ENCODE data around the gene LAS1L.
"Not testable (repeated sequence)": the region's sequence is repeated elsewhere in the genome, so short reads cannot be mapped to it uniquely, and the experiment has no call there.

The LAS1L gene

DNA sequence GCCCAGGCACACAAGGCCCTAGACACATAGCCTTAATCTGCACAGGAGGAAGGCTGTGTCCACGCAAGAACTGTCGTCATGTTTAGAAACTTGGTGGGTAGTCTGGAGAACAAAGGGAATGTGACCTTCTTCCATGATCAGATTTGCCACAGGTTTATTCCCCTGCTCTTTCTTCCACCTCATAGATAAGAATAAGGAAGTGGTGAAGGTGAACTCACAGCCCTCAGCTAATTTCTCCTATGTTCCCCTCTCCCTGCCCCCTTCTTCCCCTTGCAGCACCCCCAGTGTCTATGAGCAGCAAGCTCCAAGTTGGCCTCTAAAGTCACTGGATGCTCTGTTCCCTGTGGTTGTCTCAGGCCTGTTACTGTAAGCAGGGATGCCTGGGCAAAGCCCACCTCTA lies 39.8 kb upstream of the LAS1L start:
- TF ChIP-seq, protein P1, sequence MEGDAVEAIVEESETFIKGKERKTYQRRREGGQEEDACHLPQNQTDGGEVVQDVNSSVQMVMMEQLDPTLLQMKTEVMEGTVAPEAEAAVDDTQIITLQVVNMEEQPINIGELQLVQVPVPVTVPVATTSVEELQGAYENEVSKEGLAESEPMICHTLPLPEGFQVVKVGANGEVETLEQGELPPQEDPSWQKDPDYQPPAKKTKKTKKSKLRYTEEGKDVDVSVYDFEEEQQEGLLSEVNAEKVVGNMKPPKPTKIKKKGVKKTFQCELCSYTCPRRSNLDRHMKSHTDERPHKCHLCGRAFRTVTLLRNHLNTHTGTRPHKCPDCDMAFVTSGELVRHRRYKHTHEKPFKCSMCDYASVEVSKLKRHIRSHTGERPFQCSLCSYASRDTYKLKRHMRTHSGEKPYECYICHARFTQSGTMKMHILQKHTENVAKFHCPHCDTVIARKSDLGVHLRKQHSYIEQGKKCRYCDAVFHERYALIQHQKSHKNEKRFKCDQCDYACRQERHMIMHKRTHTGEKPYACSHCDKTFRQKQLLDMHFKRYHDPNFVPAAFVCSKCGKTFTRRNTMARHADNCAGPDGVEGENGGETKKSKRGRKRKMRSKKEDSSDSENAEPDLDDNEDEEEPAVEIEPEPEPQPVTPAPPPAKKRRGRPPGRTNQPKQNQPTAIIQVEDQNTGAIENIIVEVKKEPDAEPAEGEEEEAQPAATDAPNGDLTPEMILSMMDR (conservative IDR thresholded peaks at IDR 0.05; ENCODE audit: low read depth), result no peak

DNA sequence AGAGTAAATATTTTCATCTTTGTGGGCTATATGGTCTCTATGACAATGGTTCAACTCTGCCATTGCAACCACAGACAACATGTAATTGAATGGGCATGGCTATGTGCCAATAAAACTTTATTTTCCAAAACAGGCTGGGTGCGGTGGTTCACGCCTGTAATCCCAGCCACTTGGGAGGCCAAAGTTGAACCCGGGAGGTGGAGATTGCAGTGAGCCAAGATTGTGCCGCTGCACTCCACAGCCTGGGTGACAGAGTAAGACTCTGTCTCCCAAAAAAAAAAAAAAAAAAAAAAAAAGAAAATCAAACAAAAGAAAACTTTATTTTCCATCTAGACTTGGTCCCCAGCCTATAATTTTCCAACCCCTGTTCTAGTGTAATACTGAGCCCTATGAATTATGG lies 38.4 kb upstream of the LAS1L start:
- CTCF ChIA-PET, result no interaction called here

More for the DNA sequence above, 39.8 kb upstream of the LAS1L start:
- POLR2A ChIA-PET (ENCODE audit: low non-redundant PET), result no interaction called here
- no peak overlapping the region for H3K27ac ChIP-seq
- DNase-seq (ENCODE audit: low spot score), result no peak
- CTCF ChIA-PET, result no interaction called here

DNA sequence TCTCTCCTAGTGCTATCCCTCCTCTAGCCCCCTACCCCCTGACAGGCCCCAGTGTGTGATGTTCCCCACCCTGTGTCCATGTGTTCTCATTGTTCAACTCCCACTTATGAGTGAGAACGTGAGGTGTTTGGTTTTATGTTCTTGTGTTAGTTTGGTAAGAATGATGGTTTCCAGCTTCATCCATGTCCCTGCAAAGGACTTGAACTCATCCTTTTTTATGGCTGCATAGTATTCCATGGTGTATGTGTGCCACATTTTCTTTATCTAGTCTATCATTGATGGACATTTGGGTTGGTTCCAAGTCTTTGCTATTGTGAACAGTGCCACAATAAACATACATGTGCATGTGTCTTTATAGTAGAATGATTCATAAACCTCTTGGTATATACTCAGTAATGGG lies 28.3 kb upstream of the LAS1L start:
- DNase-seq (ENCODE audit: low spot score); H3K27ac ChIP-seq; POLR2A ChIA-PET (ENCODE audit: low non-redundant PET); CTCF ChIA-PET: not testable (repeated sequence)

More for the DNA sequence above, 38.4 kb upstream of the LAS1L start:
- no peak overlapping the region for H3K27ac ChIP-seq
- DNase-seq (ENCODE audit: low spot score), result no peak
- TF ChIP-seq, protein P1 (conservative IDR thresholded peaks at IDR 0.05; ENCODE audit: low read depth), result no peak
- POLR2A ChIA-PET (ENCODE audit: low non-redundant PET), result no interaction called here

DNA sequence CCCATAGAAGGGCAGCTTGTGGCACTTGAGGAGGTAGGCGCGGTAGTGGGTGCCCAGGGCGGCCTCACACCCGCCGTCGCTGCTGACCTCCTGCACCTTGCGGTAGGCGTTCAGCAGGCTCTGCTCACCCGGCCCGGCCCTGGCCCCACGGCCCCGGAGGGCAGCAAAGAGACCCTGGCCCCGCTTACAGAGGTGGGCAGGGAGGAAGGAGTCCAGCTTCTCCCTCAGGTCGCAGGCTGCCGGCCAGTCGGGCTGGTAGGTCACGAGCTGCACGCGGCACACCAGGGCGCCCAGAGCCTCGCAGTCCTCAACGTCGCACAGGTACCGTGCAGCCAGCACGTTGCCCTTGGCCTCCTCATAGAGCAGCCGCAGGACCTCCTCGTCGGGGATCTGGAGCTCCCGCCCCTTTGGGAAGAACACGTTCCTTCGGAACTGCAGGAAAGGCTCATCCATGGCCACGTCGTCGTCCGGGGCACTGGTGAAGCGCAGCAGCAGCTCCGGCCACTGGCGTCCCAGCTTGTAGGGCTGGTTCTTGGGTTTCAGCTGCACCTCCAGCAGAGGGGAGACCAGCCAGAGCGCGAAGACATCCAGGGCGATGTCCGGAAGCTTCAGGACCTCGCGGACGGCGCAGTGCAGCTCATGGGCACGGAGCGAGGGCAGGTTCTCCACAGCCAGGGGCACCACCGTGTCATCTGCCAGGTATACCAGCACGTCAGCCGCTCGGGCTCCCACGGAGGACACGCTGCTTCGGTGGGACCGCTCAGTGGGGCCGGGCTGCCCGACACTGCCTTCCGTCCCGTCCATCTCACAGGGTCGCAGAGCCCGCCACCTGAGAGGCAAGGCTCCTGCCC lies 17.1 kb upstream of the LAS1L start:
- POLR2A ChIA-PET (ENCODE audit: low non-redundant PET), result no interaction called here
- CTCF ChIA-PET, result interaction anchor here (0.6 kb wide), 1 partner anchor 22 kb away, joined by 4 read pairs; no protein-coding TSS in a partner anchor
- TF ChIP-seq, protein P1 (conservative IDR thresholded peaks at IDR 0.05; ENCODE audit: low read depth), result no peak
- DNase-seq (ENCODE audit: low spot score), result no peak
- H3K27ac ChIP-seq, result no peak overlapping the region

DNA sequence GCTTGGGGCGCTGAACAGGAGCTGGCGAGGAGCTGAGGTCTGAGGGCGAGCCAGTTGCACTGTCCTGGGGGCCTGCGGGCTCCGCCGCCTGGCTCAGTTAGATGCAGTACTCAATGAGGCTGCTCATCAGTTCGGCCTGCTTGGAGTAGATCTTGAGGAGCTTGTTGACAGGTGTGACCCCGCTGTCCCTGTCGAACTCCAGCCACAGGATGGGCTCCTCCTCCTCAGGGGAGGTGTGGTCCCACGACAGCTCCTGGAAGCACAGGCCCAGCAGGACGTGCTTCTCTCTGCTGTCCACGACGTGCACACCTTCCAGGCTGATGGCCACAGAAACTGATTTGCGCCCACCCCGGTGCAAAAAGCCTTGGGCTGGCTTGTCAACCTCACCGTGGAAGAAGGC lies 16.5 kb upstream of the LAS1L start:
- ChIA-PET CTCF (no interaction called here), POLR2A (ENCODE audit: low non-redundant PET) (no interaction called here)
- TF ChIP-seq, protein P1 (conservative IDR thresholded peaks at IDR 0.05; ENCODE audit: low read depth), result no peak
- DNase-seq (ENCODE audit: low spot score), result no peak
- no peak overlapping the region for H3K27ac ChIP-seq

DNA sequence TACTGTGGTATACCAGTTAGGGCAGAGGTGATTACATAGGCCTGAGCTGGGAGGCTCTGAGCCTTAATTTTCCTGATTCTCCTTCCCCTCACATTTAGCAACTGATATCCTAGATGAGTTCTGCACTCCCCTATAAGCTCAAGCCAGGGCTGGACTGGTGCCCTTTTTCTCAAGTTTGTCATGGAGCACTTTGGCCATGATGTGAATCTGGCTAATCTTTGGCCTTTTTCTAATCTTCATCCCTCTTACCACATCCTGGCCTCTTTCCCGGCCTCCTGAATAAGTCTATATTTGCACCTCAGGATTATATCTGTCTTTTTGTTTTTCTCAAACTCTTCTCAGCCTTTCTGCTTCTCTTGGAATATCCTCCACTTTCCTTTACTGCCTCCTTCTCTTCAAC lies 10.9 kb upstream of the LAS1L start:
- POLR2A ChIA-PET (ENCODE audit: low non-redundant PET), result no interaction called here
- H3K27ac ChIP-seq, result no peak overlapping the region
- CTCF ChIA-PET, result no interaction called here
- DNase-seq (ENCODE audit: low spot score), result no peak
- TF ChIP-seq, protein P1 (conservative IDR thresholded peaks at IDR 0.05; ENCODE audit: low read depth), result no peak

DNA sequence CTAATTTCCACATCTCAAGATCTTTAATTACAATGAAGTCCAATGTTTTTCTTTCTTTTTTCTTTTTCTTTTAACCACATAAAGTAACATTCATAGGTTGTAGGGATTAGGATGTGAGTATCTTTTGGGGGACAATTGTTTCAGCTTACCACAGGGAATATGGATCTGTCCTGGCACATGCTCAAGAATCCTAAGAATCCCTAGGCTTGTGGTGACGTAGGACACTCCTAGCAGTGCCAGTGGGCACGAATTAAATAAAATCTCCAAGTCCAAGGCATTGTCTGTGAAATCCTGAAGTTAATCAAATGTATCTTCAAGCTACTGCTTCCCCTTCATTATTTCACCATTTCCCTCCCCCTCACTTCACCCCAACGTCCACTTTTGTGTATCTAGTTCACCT lies 2.6 kb upstream of the LAS1L start:
- H3K27ac ChIP-seq, result no peak overlapping the region
- DNase-seq (ENCODE audit: low spot score), result no peak
- CTCF ChIA-PET, result no interaction called here
- TF ChIP-seq, protein P1 (conservative IDR thresholded peaks at IDR 0.05; ENCODE audit: low read depth), result no peak
- POLR2A ChIA-PET (ENCODE audit: low non-redundant PET), result no interaction called here
